H9 (cell line): ENCODE measurements around the gene SLC2A9. TPM values are rescaled to one million over a fixed set of nuclear protein-coding genes. Genes with fewer than 3 reads are reported as not detected.
A peak's percentile ranks its signal among the peaks of the same experiment; 100 is the strongest.

Source experiments
- DNase-seq: peaks from one replicate; pipeline ENCODE4 v3.0.0-alpha.2; 2017
- H2AFZ ChIP-seq: one replicate; pipeline ENCODE4 v1.6.1; 2013; ENCODE audit warnings: mild to moderate bottlenecking, low read length, control low read depth, moderate library complexity
- H2AK5ac ChIP-seq: 2 replicates; pipeline ENCODE4 v1.6.1; 2013; ENCODE audit warnings: low read length, control low read depth, mixed read lengths; ENCODE audit not compliant: insufficient read length
- H2BK120ac ChIP-seq: one replicate; pipeline ENCODE4 v1.6.1; 2013; ENCODE audit warnings: low read depth, mild to moderate bottlenecking, low read length, control low read depth, inconsistent platforms; ENCODE audit not compliant: poor library complexity, severe bottlenecking
- H2BK12ac ChIP-seq: 2 replicates; pipeline ENCODE4 v1.6.1; 2013; ENCODE audit warnings: low read length, control low read depth, mixed read lengths, low read depth; ENCODE audit not compliant: insufficient read length
- H2BK15ac ChIP-seq: 2 replicates; pipeline ENCODE4 v1.6.1; 2013; ENCODE audit warnings: low read depth, low read length, control low read depth
- H2BK20ac ChIP-seq: one replicate; pipeline ENCODE4 v1.6.1; 2013; ENCODE audit warnings: low read depth, mild to moderate bottlenecking, low read length, control low read depth, inconsistent platforms; ENCODE audit not compliant: poor library complexity, severe bottlenecking
- H2BK5ac ChIP-seq: 2 replicates; pipeline ENCODE4 v1.6.1; 2013; ENCODE audit warnings: low read length, control low read depth, mixed read lengths; ENCODE audit not compliant: insufficient read length
- H3K14ac ChIP-seq: 2 replicates; pipeline ENCODE4 v1.6.1; 2013; ENCODE audit warnings: low read length, control low read depth; ENCODE audit not compliant: insufficient read depth
- H3K18ac ChIP-seq: 2 replicates; pipeline ENCODE4 v1.6.1; 2013; ENCODE audit warnings: low read depth, mild to moderate bottlenecking, mixed read lengths, low read length, control low read depth; ENCODE audit not compliant: insufficient read length
- H3K23ac ChIP-seq: 2 replicates; pipeline ENCODE4 v1.6.1; 2013; ENCODE audit warnings: low read length, control low read depth, mixed read lengths, low read depth; ENCODE audit not compliant: insufficient read length
- H3K23me2 ChIP-seq: 2 replicates; pipeline ENCODE4 v1.6.1; 2013; ENCODE audit warnings: low read depth, mild to moderate bottlenecking, mixed read lengths, low read length, control low read depth; ENCODE audit not compliant: insufficient read length, poor library complexity, severe bottlenecking
- H3K27ac ChIP-seq: 2 replicates; pipeline ENCODE4 v1.5.1; 2013; ENCODE audit warnings: low read length, control low read depth, mixed read lengths, low read depth; ENCODE audit not compliant: insufficient read length
- H3K27me3 ChIP-seq: 2 replicates; pipeline ENCODE4 v1.6.1; 2013; ENCODE audit warnings: low read length, control low read depth, inconsistent platforms; ENCODE audit not compliant: insufficient read depth
- H3K4ac ChIP-seq: 2 replicates; pipeline ENCODE4 v1.6.1; 2013; ENCODE audit warnings: low read depth, mild to moderate bottlenecking, control low read depth, inconsistent platforms, low read length, moderate library complexity
- H3K4me1 ChIP-seq: 2 replicates; pipeline ENCODE4 v1.6.1; 2013; ENCODE audit warnings: low read length, control low read depth, inconsistent platforms; ENCODE audit not compliant: insufficient read depth
- H3K4me2 ChIP-seq: 2 replicates; pipeline ENCODE4 v1.6.1; 2013; ENCODE audit warnings: low read length, control low read depth, mixed read lengths; ENCODE audit not compliant: insufficient read length, insufficient read depth
- H3K56ac ChIP-seq: 2 replicates; pipeline ENCODE4 v1.6.1; 2013; ENCODE audit warnings: low read depth, mild to moderate bottlenecking, mixed read lengths, low read length, control low read depth; ENCODE audit not compliant: insufficient read length
- H3K79me1 ChIP-seq: 2 replicates; pipeline ENCODE4 v1.6.1; 2013; ENCODE audit warnings: low read depth, mild to moderate bottlenecking, moderate library complexity, low read length, control low read depth, inconsistent platforms; ENCODE audit not compliant: insufficient read depth, poor library complexity, severe bottlenecking
- H3K79me2 ChIP-seq: 2 replicates; pipeline ENCODE4 v1.6.1; 2013; ENCODE audit warnings: low read length, control low read depth, inconsistent platforms; ENCODE audit not compliant: insufficient read depth
- H3K9ac ChIP-seq: 2 replicates; pipeline ENCODE4 v1.6.1; 2013; ENCODE audit warnings: low read length, control low read depth, mixed read lengths; ENCODE audit not compliant: insufficient read length; ENCODE audit errors: extremely low read depth
- H3K9me3 ChIP-seq: one replicate; pipeline ENCODE4 v1.6.1; 2013; ENCODE audit warnings: low read depth, low read length, inconsistent platforms; ENCODE audit not compliant: control insufficient read depth
- H3T11ph ChIP-seq: one replicate; pipeline ENCODE4 v1.6.1; 2013; ENCODE audit warnings: mild to moderate bottlenecking, low read length, control low read depth, inconsistent platforms
- H4K20me1 ChIP-seq: one replicate; pipeline ENCODE4 v1.6.1; 2013; ENCODE audit not compliant: control insufficient read depth, insufficient read length, insufficient read depth
- H4K5ac ChIP-seq: 2 replicates; pipeline ENCODE4 v1.6.1; 2013; ENCODE audit warnings: low read depth, mild to moderate bottlenecking, mixed read lengths, low read length, control low read depth; ENCODE audit not compliant: insufficient read length
- H4K8ac ChIP-seq: replicated peaks from 2 replicates; pipeline ENCODE4 v1.6.1; 2013; ENCODE audit warnings: low read length, control low read depth, mixed read lengths, low read depth; ENCODE audit not compliant: insufficient read length
- H4K91ac ChIP-seq: 2 replicates; pipeline ENCODE4 v1.6.1; 2013; ENCODE audit warnings: low read depth, mild to moderate bottlenecking, moderate library complexity, mixed read lengths, low read length, control low read depth; ENCODE audit not compliant: insufficient read length
- H3K27ac Mint-ChIP-seq, 3 experiments: 2 replicates in 2 of 3; 3 replicates in 1 of 3; pipeline ENCODE4 v1.8.0; 2020 to 2021; ENCODE audit warnings: mixed read lengths in 3 of 3, mild to moderate bottlenecking in 1 of 3, moderate library complexity in 1 of 3
- H3K27me3 Mint-ChIP-seq: 2 replicates; pipeline ENCODE4 v1.8.0; 2021; ENCODE audit warnings: low read depth, mild to moderate bottlenecking, moderate library complexity, mixed read lengths
- H3K36me3 Mint-ChIP-seq, 3 experiments: 2 replicates in 2 of 3; 3 replicates in 1 of 3; pipeline ENCODE4 v1.8.0; 2020 to 2021; ENCODE audit warnings: low read depth in 3 of 3, mixed read lengths in 3 of 3; ENCODE audit not compliant: insufficient read depth in 1 of 3
- H3K4me1 Mint-ChIP-seq, 2 experiments: 2 replicates each; pipeline ENCODE4 v1.8.0; 2020; ENCODE audit warnings: mixed read lengths in 2 of 2
- H3K4me3 Mint-ChIP-seq, 2 experiments: 2 replicates in 1 of 2; 3 replicates in 1 of 2; pipeline ENCODE4 v1.8.0; 2020 to 2021; ENCODE audit warnings: mild to moderate bottlenecking in 2 of 2, mixed read lengths in 2 of 2, moderate library complexity in 1 of 2
- H3K9me3 Mint-ChIP-seq, 2 experiments: 2 replicates in 1 of 2; 3 replicates in 1 of 2; pipeline ENCODE4 v1.8.0; 2020; ENCODE audit warnings: mild to moderate bottlenecking in 2 of 2, mixed read lengths in 2 of 2, moderate library complexity in 1 of 2
- WGBS: extraction: QIAGEN DNeasy Blood & Tissue Kit; methylation state at CpG from one replicate; pipeline ENCODE4 v1.1.7; 2013; ENCODE audit warnings: missing lambda C conversion rate, low lambda C conversion rate, mixed read lengths; ENCODE audit not compliant: insufficient read length; ENCODE audit errors: extremely low coverage; 5-methylcytosine and 5-hydroxymethylcytosine counted together
- total RNA-seq: library from RNA; stranded (reverse); gene quantifications from 2 replicates; pipeline ENCODE4 v1.2.1, GENCODE V29; 2021
- TF ChIP-seq, protein P1 (sequence below): fragments of 200-600 bp; sonication (generic); conservative IDR thresholded peaks from 3 replicates; pipeline ENCODE4 v1.8.0; 2021; ENCODE audit warnings: antibody characterized with exemption, mild to moderate bottlenecking

Gene SLC2A9
- total RNA-seq, 1 experiment from 2014 or later: 0.79 TPM

DNA sequence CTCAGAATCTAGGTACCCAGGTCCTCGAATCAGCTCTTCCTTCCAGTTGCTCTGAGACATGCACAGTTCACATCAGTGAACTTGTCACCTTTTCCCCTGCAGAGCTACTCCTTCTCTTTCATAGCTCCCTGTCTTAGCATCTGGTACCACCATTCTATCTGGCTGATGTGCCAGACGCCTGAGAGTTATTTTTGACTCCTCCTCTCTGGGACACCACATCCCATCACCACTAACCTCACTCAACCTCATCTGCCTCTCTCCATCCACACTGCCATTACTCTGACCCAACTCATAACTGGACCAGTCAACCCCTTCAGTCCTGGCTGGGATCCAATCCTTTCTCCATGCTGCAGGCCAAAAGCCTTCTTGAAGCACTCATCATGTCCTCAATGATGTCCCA, 44.5 kb downstream of the SLC2A9 start:
- Histone ChIP-seq H3K4ac (no peak overlapping the region), H3K4me1 (peaks cover 4% of the 10 kb centered on the region; the same call in 1 of the 2 replicates), H3K79me1 (no peaks in the 10 kb centered on the region), H3K23ac (no peak overlapping the region), H4K8ac (no peak overlapping the region), H3T11ph (no peak overlapping the region), H2AK5ac (no peak overlapping the region), H3K79me2 (no peaks in the 10 kb centered on the region), H3K9me3 (no peaks in the 10 kb centered on the region), H2AFZ (no peak overlapping the region), H2BK20ac (no peak overlapping the region), H3K56ac (no peak overlapping the region), H4K5ac (no peak overlapping the region), H3K27ac (no peak overlapping the region), H2BK15ac (no peak overlapping the region), H3K14ac (no peak overlapping the region), H2BK5ac (no peak overlapping the region), H3K9ac (no peak overlapping the region), H4K91ac (no peak overlapping the region), H2BK12ac (no peak overlapping the region), H3K27me3 (no peaks in the 10 kb centered on the region), H3K18ac (no peak overlapping the region), H3K4me2 (no peak overlapping the region), H4K20me1 (no peaks in the 10 kb centered on the region), H2BK120ac (no peak overlapping the region), H3K23me2 (no peaks in the 10 kb centered on the region)
- Mint-ChIP-seq H3K36me3 (peaks cover 2 to 5% (median 4%) of the 10 kb centered on the region in 3 experiments; a peak in 6 of 7 replicates), H3K27ac (0 out of 7 replicates have a peak overlapping the region, but pooled peaks of 1 of the 3 experiments have one; percentile 66), H3K27me3 (peaks cover 57% of the 10 kb centered on the region), H3K4me3 (no peak overlapping the region), H3K4me1 (peaks cover 26 to 40% of the 10 kb centered on the region in 2 experiments), H3K9me3 (peaks cover 15 to 21% of the 10 kb centered on the region in 2 experiments)
- TF ChIP-seq, protein P1, sequence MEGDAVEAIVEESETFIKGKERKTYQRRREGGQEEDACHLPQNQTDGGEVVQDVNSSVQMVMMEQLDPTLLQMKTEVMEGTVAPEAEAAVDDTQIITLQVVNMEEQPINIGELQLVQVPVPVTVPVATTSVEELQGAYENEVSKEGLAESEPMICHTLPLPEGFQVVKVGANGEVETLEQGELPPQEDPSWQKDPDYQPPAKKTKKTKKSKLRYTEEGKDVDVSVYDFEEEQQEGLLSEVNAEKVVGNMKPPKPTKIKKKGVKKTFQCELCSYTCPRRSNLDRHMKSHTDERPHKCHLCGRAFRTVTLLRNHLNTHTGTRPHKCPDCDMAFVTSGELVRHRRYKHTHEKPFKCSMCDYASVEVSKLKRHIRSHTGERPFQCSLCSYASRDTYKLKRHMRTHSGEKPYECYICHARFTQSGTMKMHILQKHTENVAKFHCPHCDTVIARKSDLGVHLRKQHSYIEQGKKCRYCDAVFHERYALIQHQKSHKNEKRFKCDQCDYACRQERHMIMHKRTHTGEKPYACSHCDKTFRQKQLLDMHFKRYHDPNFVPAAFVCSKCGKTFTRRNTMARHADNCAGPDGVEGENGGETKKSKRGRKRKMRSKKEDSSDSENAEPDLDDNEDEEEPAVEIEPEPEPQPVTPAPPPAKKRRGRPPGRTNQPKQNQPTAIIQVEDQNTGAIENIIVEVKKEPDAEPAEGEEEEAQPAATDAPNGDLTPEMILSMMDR: no peak
- DNase-seq: no peak
- no CpG with 5 or more reads among the region's 2 CpGs for WGBS
